Thymus (tissue), 11 donors: ENCODE results near the gene HACL1. TPM values are rescaled to one million over a fixed set of nuclear protein-coding genes. Genes with fewer than 3 reads are reported as not detected.
"Not testable (repeated sequence)": the region's sequence is repeated elsewhere in the genome, so short reads cannot be mapped to it uniquely, and the experiment has no call there.

Experiments used
- DNase-seq, 9 donors: peaks; one replicate each; pipeline ENCODE4 v3.0.0-alpha.2; 2013; ENCODE audit warnings: low spot score in 9 of 9, low read depth in 6 of 9, missing footprints in 1 of 9
- H3K27ac ChIP-seq, 2 donors: one replicate each; pipeline ENCODE4 v1.5.1; 2013; ENCODE audit warnings: control low read depth in 1 of 2, low read depth in 1 of 2, low read length in 1 of 2, mild to moderate bottlenecking in 1 of 2, moderate library complexity in 1 of 2
- H3K27me3 ChIP-seq, 2 donors: one replicate each; pipeline ENCODE4 v1.5.1; 2013; ENCODE audit warnings: low read length in 1 of 2; ENCODE audit not compliant: control insufficient read depth in 2 of 2, insufficient read depth in 1 of 2
- H3K36me3 ChIP-seq, 2 donors: one replicate each; pipeline ENCODE4 v1.5.1; 2013; ENCODE audit warnings: low read length in 1 of 2, mild to moderate bottlenecking in 1 of 2, moderate library complexity in 1 of 2; ENCODE audit not compliant: control insufficient read depth in 2 of 2, insufficient read depth in 2 of 2
- H3K4me1 ChIP-seq, 2 donors: one replicate each; pipeline ENCODE4 v1.5.1; 2013; ENCODE audit warnings: low read length in 2 of 2; ENCODE audit not compliant: control insufficient read depth in 2 of 2, insufficient read depth in 2 of 2
- H3K4me3 ChIP-seq, 2 donors: one replicate each; pipeline ENCODE4 v1.5.1; 2013; ENCODE audit warnings: low read length in 2 of 2, control low read depth in 1 of 2, mild to moderate bottlenecking in 1 of 2
- H3K9me3 ChIP-seq, 2 donors: one replicate each; pipeline ENCODE4 v1.5.1; 2013; ENCODE audit warnings: low read length in 1 of 2, mild to moderate bottlenecking in 1 of 2; ENCODE audit not compliant: control insufficient read depth in 2 of 2, insufficient read depth in 1 of 2
- WGBS: extraction: QIAGEN DNeasy Blood & Tissue Kit; methylation state at CpG from one replicate; pipeline ENCODE4 v1.1.7; 2013; 5-methylcytosine and 5-hydroxymethylcytosine counted together
- polyA plus RNA-seq: library from polyadenylated mRNA; stranded (reverse); fragments of 200-250 nt; gene quantifications from one replicate; pipeline ENCODE4 v1.2.3, GENCODE V29; 2013
- total RNA-seq: library from RNA; stranded (reverse); fragments of 120-200 nt; gene quantifications from one replicate; pipeline ENCODE4 v1.2.4, GENCODE V29; 2013
- donor health status: healthy.

Gene HACL1
- total and polyA plus RNA-seq, 2 donors = 22.4 to 23.2 TPM

DNA sequence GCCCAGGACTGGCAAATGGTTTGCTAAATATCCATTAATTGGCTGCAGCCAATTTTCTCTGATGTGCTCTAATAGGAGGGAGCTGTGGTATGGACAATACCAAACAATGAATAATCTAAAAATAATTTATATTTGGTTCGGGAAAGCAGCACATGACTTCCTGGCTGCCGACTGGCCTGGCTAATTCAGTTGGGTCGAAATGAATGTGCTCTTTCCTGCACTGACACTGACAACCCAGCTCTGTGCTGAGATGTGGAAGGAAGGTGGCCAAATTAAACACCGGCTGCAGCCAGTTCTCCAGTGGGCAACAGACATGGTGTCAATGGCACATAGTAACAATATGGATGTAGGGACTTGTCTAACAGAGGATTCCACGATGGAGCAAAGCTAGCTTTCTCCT is 58.8 kb downstream of the HACL1 start:
- Histone ChIP-seq H3K4me3 (no peak overlapping the region), H3K27ac (no peak overlapping the region), H3K9me3 (peaks cover 0 to 3% of the 10 kb centered on the region in 2 donors), H3K27me3 (no peaks in the 10 kb centered on the region), H3K36me3 (no peaks in the 10 kb centered on the region), H3K4me1 (no peaks in the 10 kb centered on the region)
- 65% methylated on average over 5 of the region's 5 CpGs for WGBS
- DNase-seq = no peak

DNA sequence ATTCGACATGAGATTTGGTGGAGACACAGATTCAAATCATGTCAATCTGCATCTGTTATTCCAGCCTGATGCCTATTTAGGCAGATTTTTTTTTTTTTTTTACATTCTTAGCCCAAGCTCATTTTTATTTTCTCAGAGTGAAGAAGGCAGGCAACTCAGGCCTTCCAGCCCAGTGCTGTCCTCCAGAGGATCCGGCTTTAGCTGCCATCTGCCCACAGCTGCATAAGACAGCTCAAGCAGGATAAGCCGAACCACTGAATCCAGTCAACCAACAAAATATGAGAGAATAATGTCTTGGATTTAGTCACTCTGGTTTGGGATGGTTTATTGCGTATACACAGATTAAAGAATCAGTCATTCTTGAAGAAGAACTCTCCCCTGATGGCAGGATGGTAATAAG is 60.0 kb downstream of the HACL1 start:
- H3K4me3 ChIP-seq = no peak overlapping the region
- H3K9me3 ChIP-seq = no peaks in the 10 kb centered on the region
- no peak for DNase-seq
- no peak overlapping the region for H3K27ac ChIP-seq
- no peaks in the 10 kb centered on the region for H3K4me1 ChIP-seq
- H3K36me3 ChIP-seq = no peaks in the 10 kb centered on the region
- no peaks in the 10 kb centered on the region for H3K27me3 ChIP-seq
- 97% methylated on average over 4 of the region's 4 CpGs for WGBS

DNA sequence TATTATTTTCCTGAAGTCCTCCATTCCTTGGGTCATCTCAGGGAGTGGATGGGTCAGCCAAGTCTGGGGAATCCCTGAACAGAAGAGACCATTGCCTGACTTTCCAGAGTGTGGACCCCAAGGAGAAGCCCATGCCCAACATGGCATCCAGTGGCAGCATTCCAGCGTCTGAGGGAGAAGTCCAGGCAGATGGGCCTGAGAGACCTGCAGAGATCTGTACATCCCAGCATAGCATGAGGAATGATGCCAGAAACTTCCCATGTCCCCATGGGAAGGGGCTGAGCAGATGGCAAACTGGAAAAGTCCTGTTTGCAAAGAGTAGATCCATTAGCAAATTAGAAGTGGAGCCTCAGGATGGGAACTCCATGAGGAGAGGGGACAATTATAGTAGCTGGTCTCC is 62.3 kb downstream of the HACL1 start:
- WGBS = 98% methylated on average over 1 of the region's 1 CpG
- no peak overlapping the region for H3K27ac ChIP-seq

DNA sequence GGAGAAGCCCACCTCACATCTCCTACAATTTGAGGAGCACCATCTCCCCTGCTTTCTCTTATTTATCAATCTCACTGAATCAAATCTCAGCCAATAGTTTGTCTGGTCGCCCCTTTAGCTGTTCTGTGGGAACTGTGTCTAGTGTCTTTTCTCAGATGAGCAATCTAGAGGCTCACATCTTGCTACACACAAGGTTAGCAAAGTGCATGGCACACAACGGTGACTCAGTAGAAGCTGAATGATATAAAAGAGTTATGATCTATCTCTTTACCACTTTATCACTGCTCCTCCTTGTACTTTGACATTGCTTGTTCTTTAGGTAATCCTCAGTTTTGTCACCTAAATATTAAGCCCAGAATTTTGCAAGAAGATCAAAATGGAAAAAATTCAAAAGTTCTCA is 63.0 kb downstream of the HACL1 start:
- no peak for DNase-seq
- Histone ChIP-seq H3K27me3 (no peaks in the 10 kb centered on the region), H3K9me3 (no peaks in the 10 kb centered on the region), H3K4me3 (no peak overlapping the region), H3K27ac (no peak overlapping the region), H3K4me1 (peaks cover 0 to 5% of the 10 kb centered on the region in 2 donors), H3K36me3 (no peaks in the 10 kb centered on the region)
- 95% methylated on average over 2 of the region's 2 CpGs for WGBS

More for the DNA sequence above, 62.3 kb downstream of the HACL1 start:
- H3K4me1 ChIP-seq = peaks cover 0 to 5% of the 10 kb centered on the region in 2 donors
- H3K27me3 ChIP-seq = no peaks in the 10 kb centered on the region
- DNase-seq = no peak
- no peaks in the 10 kb centered on the region for H3K9me3 ChIP-seq
- H3K4me3 ChIP-seq = no peak overlapping the region
- H3K36me3 ChIP-seq = no peaks in the 10 kb centered on the region

DNA sequence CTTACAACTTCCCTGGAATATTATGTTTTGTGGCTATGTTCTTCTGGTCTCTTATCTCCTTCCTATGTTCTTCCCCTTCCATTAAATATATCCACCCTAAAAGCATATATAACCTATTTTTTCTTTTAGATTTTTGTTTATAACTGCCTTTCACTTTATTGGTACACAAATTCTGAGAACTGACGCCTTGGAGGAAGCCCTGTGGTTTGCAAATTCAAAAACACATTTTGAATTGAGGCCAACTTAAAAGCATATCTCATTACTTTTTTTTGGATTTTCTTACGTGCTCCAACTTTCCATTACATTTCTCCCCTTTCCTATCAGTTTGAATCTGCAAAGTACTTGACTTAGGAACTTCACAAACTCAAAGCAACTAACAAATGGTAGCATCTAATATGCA is 64.5 kb downstream of the HACL1 start:
- H3K36me3 ChIP-seq = no peaks in the 10 kb centered on the region
- 9% methylated on average over 2 of the region's 2 CpGs for WGBS
- H3K9me3 ChIP-seq = no peaks in the 10 kb centered on the region
- peak overlapping the region in 1 of 2 donors; percentile 7 for H3K27ac ChIP-seq
- H3K4me1 ChIP-seq = peaks cover 0 to 5% of the 10 kb centered on the region in 2 donors
- H3K4me3 ChIP-seq = no peak overlapping the region
- no peaks in the 10 kb centered on the region for H3K27me3 ChIP-seq
- no peak for DNase-seq

DNA sequence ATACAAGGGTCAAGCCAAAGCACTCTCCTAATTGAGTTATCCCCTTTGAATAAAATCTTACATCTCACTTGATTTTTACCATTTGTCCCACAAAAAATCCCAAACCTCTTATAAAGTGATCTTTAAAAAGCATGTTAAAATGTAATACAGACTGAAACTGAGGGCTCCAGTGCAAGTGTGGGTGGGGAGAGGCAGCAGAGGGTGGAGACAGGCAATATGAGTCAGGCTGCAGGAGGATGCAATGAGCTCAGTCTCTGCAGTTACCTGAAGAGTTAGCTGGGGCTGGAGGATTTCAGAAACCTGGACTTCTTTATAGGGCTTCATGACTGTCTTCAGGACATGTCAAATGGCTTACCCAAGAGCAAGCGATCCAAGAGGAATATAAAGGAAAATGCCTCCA is 65.6 kb downstream of the HACL1 start:
- no peak overlapping the region for H3K27ac ChIP-seq
- no peaks in the 10 kb centered on the region for H3K27me3 ChIP-seq
- 100% methylated on average over 1 of the region's 1 CpG for WGBS
- H3K9me3 ChIP-seq = no peaks in the 10 kb centered on the region
- H3K4me3 ChIP-seq = no peak overlapping the region
- DNase-seq = no peak
- peaks cover 0 to 5% of the 10 kb centered on the region in 2 donors for H3K4me1 ChIP-seq
- H3K36me3 ChIP-seq = no peaks in the 10 kb centered on the region

DNA sequence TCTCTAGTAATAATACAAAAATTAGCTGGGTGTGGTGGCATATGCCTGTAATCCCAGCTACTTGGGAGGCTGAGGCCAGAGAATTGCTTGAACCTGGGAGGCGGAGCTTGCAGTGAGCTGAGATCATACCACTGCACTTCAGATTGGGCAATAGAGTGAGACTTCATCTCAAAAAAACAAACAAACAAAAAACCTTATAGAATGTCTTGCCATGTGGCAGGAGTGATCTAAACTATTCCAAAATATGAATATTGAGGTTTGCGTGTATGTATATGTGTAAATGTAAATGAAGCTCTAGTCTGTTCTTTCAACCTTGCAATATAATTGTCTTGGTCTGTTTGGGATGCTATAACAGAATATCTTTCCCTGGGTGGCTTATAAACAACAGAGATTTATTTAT is 68.8 kb downstream of the HACL1 start:
- H3K36me3 ChIP-seq, H3K4me3 ChIP-seq, H3K27me3 ChIP-seq, H3K9me3 ChIP-seq, DNase-seq, H3K4me1 ChIP-seq, H3K27ac ChIP-seq: not testable (repeated sequence)
- WGBS = 98% methylated on average over 2 of the region's 2 CpGs

DNA sequence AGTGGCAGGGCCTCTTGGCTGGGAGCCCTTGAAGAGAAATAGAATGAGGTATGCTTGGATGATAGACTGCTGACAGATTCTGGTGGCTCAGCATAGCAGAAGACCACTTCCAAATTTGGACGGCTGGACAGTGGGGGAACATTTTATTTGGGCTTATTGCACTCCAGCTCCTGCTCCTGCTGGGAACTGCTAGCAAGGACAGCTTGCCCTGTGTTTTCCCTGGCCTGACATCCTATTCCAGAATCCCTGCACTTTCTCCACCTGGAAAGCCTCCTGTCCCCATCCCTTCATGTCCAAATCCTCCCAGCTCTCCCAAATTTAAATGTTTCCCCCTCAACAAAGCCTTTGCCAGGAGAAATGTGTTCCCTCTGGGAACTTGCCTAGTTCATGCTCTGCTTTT is 70.0 kb downstream of the HACL1 start:
- Histone ChIP-seq H3K4me1 (peaks cover 0 to 5% of the 10 kb centered on the region in 2 donors), H3K36me3 (no peaks in the 10 kb centered on the region), H3K4me3 (no peak overlapping the region), H3K9me3 (peaks cover 0 to 2% of the 10 kb centered on the region in 2 donors), H3K27me3 (no peaks in the 10 kb centered on the region), H3K27ac (no peak overlapping the region)
- WGBS = 97% methylated on average over 1 of the region's 1 CpG
- no peak for DNase-seq

DNA sequence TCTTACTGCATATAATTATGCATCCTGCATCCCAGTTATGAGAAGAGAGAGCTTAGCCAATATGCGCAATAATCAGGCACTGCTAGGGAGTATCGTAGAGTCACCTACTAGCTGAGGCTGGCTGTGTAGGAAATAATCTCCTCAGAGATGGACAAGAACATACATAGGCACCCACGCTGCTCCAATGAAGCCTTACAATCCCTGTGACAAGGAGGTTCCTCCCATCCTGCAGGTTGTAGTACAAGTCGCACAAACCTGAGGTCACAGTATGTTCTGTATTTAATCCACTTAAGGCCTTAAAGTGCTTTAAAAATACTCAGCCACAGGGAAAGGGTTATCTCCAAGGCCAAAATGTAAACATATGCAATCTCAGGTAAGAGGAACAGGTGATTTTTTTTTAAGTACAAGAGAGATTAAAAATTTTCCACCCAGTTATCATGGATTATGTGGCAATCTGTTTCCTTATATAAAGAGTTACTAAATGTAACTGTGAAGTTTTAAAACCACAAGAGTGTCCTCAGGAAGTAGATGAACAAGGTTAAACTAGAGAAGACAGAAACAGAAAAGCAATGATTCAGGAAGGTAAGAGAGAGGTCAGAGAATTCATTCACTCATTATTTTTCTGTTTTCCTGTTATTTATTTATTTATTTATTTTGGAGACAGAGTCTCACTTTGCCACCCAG is 72.4 kb downstream of the HACL1 start:
- Histone ChIP-seq H3K4me3 (no peak overlapping the region), H3K27me3 (no peaks in the 10 kb centered on the region), H3K9me3 (peaks cover 0 to 2% of the 10 kb centered on the region in 2 donors), H3K27ac (no peak overlapping the region), H3K36me3 (no peaks in the 10 kb centered on the region), H3K4me1 (no peaks in the 10 kb centered on the region)
- 88% methylated on average over 4 of the region's 4 CpGs for WGBS
- no peak for DNase-seq
